GM12878 (cell line): ENCODE measurements around the gene PRKCE. TPM values are rescaled to one million over a fixed set of nuclear protein-coding genes. Genes with fewer than 3 reads are reported as not detected.

Experiments
- ATAC-seq: fragments of 200-7000 bp; cut with Tn5 transposase; 3 replicates; pipeline ENCODE4 v1.9.1; 2020; ENCODE audit warnings: mild to moderate bottlenecking, moderate library complexity
- BruUV-seq: library from RNA; stranded (reverse); fragments of 400-500 nt; replicated peaks from 2 replicates; lab custom pipeline; 2021; lab: Mats Ljungman, UMichigan
- CTCF ChIA-PET: fragments of 300-600 bp; sonication (Branson Sonifier 250); formaldehyde crosslinking; extraction: SDS; loops from one replicate; lab custom pipeline; 2021; ENCODE audit warnings: inconsistent platforms; lab: Yijun Ruan, JAX
- POLR2A ChIA-PET: fragments of 350-600 bp; formaldehyde crosslinking; extraction: SDS; loops from one replicate; lab custom pipeline; 2021; ENCODE audit warnings: inconsistent platforms; lab: Charles Lee
- RAD21 ChIA-PET: fragments of 300-600 bp; sonication (Branson Sonifier 250); formaldehyde crosslinking; loops from one replicate; lab custom pipeline; 2023; ENCODE audit warnings: antibody characterized with exemption; ENCODE audit not compliant: unreplicated experiment; lab: Charles Lee
- SMC1A ChIA-PET: fragments of 300-600 bp; sonication (Branson Sonifier 250); formaldehyde crosslinking; loops from one replicate; lab custom pipeline; 2023; ENCODE audit not compliant: unreplicated experiment, uncharacterized antibody; lab: Charles Lee
- DNase-seq: peaks from one replicate; pipeline ENCODE4 v3.0.0-alpha.2; 2011; ENCODE audit warnings: low read depth, low spot score
- FAIRE-seq: peaks from 3 replicates; lab custom pipeline; 2011; peaks lifted over from hg19 to GRCh38; lab: Jason Lieb, UNC
- H2AFZ ChIP-seq: 2 replicates; pipeline ENCODE4 v1.6.0; 2011; ENCODE audit warnings: low read depth, low read length, control low read depth; ENCODE audit not compliant: control insufficient read depth
- H3K27ac ChIP-seq: 2 replicates; pipeline ENCODE4 v1.5.1; 2011; ENCODE audit warnings: control low read depth; ENCODE audit not compliant: control insufficient read depth, insufficient read depth
- H3K27me3 ChIP-seq, 2 experiments: replicated peaks in 1 of 2; 2 replicates each; pipeline versions ENCODE4 v1.6.0 to v1.6.1; 2011; ENCODE audit warnings: low read length in 1 of 2; ENCODE audit not compliant: control insufficient read depth in 2 of 2, insufficient read depth in 2 of 2
- H3K36me3 ChIP-seq, 2 experiments: 2 replicates each; pipeline ENCODE4 v1.5.1; 2011; ENCODE audit warnings: low read length in 1 of 2; ENCODE audit not compliant: control insufficient read depth in 2 of 2, insufficient read depth in 2 of 2
- H3K4me1 ChIP-seq: 2 replicates; pipeline ENCODE4 v1.6.1; 2011; ENCODE audit warnings: mild to moderate bottlenecking, low read length, moderate library complexity, mixed read lengths; ENCODE audit not compliant: control insufficient read depth, insufficient read depth
- H3K4me2 ChIP-seq: 2 replicates; pipeline ENCODE4 v1.6.0; 2011; ENCODE audit warnings: control low read depth; ENCODE audit not compliant: control insufficient read depth, insufficient read depth
- H3K4me3 ChIP-seq: fragments of 200-600 bp; sonication (generic); 2 replicates; pipeline ENCODE4 v1.5.1; 2016
- H3K79me2 ChIP-seq: 2 replicates; pipeline ENCODE4 v1.6.0; 2011; ENCODE audit warnings: low read length; ENCODE audit not compliant: control insufficient read depth, insufficient read depth
- H3K9ac ChIP-seq: 2 replicates; pipeline ENCODE4 v1.8.0; 2011; ENCODE audit warnings: low read length, control low read depth, mixed read lengths; ENCODE audit not compliant: control insufficient read depth, insufficient read depth
- H3K9me3 ChIP-seq: replicated peaks from 3 replicates; pipeline ENCODE4 v1.5.1; 2011; ENCODE audit warnings: mild to moderate bottlenecking, low read length; ENCODE audit not compliant: control insufficient read depth, insufficient read depth
- H4K20me1 ChIP-seq: 2 replicates; pipeline ENCODE4 v1.6.0; 2011; ENCODE audit not compliant: control insufficient read depth, insufficient read depth
- ASH2L ChIP-seq: fragments of 300-600, 200-600 bp; sonication (generic); IDR thresholded peaks from 2 replicates; pipeline ENCODE4 v1.6.1; 2017; ENCODE audit warnings: low read depth, mild to moderate bottlenecking, borderline replicate concordance
- ATF7 ChIP-seq: fragments of 450-650 bp; IDR thresholded peaks from 2 replicates; pipeline ENCODE4 v1.6.1; 2016; ENCODE audit warnings: low read depth, mild to moderate bottlenecking
- CEBPB ChIP-seq, 2 experiments: fragments of 150-350 bp in 1 of 2; IDR thresholded peaks; 2 replicates each; pipeline ENCODE4 v1.6.1; 2012 to 2014; ENCODE audit warnings: low read depth in 2 of 2, low read length in 2 of 2, borderline replicate concordance in 1 of 2, inconsistent platforms in 1 of 2
- ELK1 ChIP-seq: IDR thresholded peaks from 2 replicates; pipeline ENCODE4 v1.6.1; 2012; ENCODE audit warnings: low read depth, low read length, improper control_type of control experiment
- HDGF ChIP-seq: fragments of 450-650 bp; IDR thresholded peaks from 2 replicates; pipeline ENCODE4 v1.6.1; 2016; ENCODE audit warnings: antibody characterized with exemption
- JUND ChIP-seq: IDR thresholded peaks from 2 replicates; pipeline ENCODE4 v1.6.1; 2012; ENCODE audit warnings: low read depth, mild to moderate bottlenecking, low read length, improper control_type of control experiment, moderate library complexity
- NBN ChIP-seq: fragments of 450-650 bp; IDR thresholded peaks from 2 replicates; pipeline ENCODE4 v1.6.1; 2016
- PBX3 ChIP-seq: IDR thresholded peaks from 2 replicates; pipeline ENCODE4 v1.6.1; 2011; ENCODE audit warnings: mild to moderate bottlenecking, low read depth, low read length, moderate library complexity; ENCODE audit not compliant: insufficient replicate concordance
- POLR2AphosphoS5 ChIP-seq: IDR thresholded peaks from 2 replicates; pipeline ENCODE4 v1.6.1; 2011; ENCODE audit warnings: mild to moderate bottlenecking, low read length, inconsistent platforms
- YY1 ChIP-seq: IDR thresholded peaks from 2 replicates; pipeline ENCODE4 v1.6.1; 2011; ENCODE audit warnings: low read depth, mild to moderate bottlenecking, low read length
- ZBTB4 ChIP-seq: fragments of 450-650 bp; formaldehyde crosslinking; IDR thresholded peaks from 2 replicates; pipeline ENCODE4 v1.4.0; 2022; ENCODE audit warnings: mild to moderate bottlenecking, moderate library complexity
- ZSCAN29 ChIP-seq: fragments of 450-650 bp; IDR thresholded peaks from 2 replicates; pipeline ENCODE4 v1.6.1; 2017; ENCODE audit warnings: mild to moderate bottlenecking, moderate library complexity
- WGBS: methylation state at CpG from one replicate; pipeline ENCODE4 v1.1.6; 2016; ENCODE audit warnings: low lambda C conversion rate; ENCODE audit not compliant: insufficient replicate concordance, insufficient coverage; ENCODE audit errors: missing lambda C conversion rate; 5-methylcytosine and 5-hydroxymethylcytosine counted together
- in situ Hi-C: fragments of 300-500 bp; cut with MboI; formaldehyde crosslinking; loops from 9 replicates; pipeline ENCODE4 v1.14.3; 2018; ENCODE audit warnings: mixed read lengths
- intact Hi-C: fragments of 100-400 bp; cut with micrococcal nuclease; formaldehyde crosslinking; loops from one replicate; pipeline ENCODE4 v1.14.2; 2022; ENCODE audit not compliant: unreplicated experiment
- polyA plus RNA-seq, 11 experiments: library from polyadenylated mRNA; depleted of rRNA in 4 of 11; unstranded in 6 of 11; stranded (reverse) in 5 of 11; fragments of >200 nt; fragmentation: Nextera tagmentation in 4 of 11; fragmentation: Illumina TruSeq in 1 of 11; extraction: Ambion mirVana in 4 of 11; extraction: Trizol in 1 of 11; gene quantifications; 1 replicate in 1 of 11; 2 replicates in 10 of 11; pipeline versions ENCODE4 v1.2.1 to v1.2.3, GENCODE V29; 2011 to 2016; ENCODE audit warnings: inconsistent platforms in 2 of 11, missing spikeins in 2 of 11, low read depth in 1 of 11
- total RNA-seq, 4 experiments: library from RNA; depleted of rRNA in 3 of 4; stranded (reverse); fragments of >200 nt in 3 of 4; fragmentation: Illumina TruSeq in 1 of 4; extraction: Trizol in 1 of 4; gene quantifications; 2 replicates each; pipeline versions ENCODE4 v1.2.1 to v1.2.3, GENCODE V29; 2013 to 2021

The PRKCE gene
- total and polyA plus RNA-seq, 10 of the 15 experiments (the other 5 are each of a cell fraction or from before 2014, with no cell fraction given), result 2.6 to 28.2 (median 11.3) TPM

GRCh38 chr2:46144133-46144800 lies 492.8 kb downstream of the PRKCE start:
- ChIA-PET CTCF (no interaction called here), SMC1A (interaction anchor here (0.7 to 2.0 kb wide), 4 partner anchors 18 to 186 kb away, joined by 3 to 5 read pairs (median 4); no protein-coding TSS in a partner anchor), RAD21 (no interaction called here)
- H3K27me3 ChIP-seq, result no peaks in the 10 kb centered on the region
- H3K79me2 ChIP-seq, result no peaks in the 10 kb centered on the region
- ATAC-seq (no peak), FAIRE-seq (no peak)
- no peaks in the 10 kb centered on the region for H3K9me3 ChIP-seq
- H3K36me3 ChIP-seq, result peaks cover 4 to 7% of the 10 kb centered on the region in 2 experiments; a peak in 1 of 4 replicates
- no TSS peak for BruUV-seq
- H2AFZ ChIP-seq, result no peak overlapping the region
- no peak overlapping the region for H3K27ac ChIP-seq
- no peak overlapping the region for H3K4me3 ChIP-seq
- no peak for TF ChIP-seq CEBPB (IDR thresholded peaks at IDR 0.05; ENCODE audit: borderline replicate concordance in 1 of 2, low read depth in 2 of 2, low read length in 2 of 2)
- TF ChIP-seq PBX3, result no peak
- TF ChIP-seq ELK1, result no peak
- no peak for TF ChIP-seq YY1
- no peak for TF ChIP-seq ATF7
- TF ChIP-seq JUND, result no peak
- no peak for TF ChIP-seq ASH2L
- TF ChIP-seq POLR2AphosphoS5, result no peak
- no peak for TF ChIP-seq ZBTB4 (CRISPR knock-in tag)
- no peak for TF ChIP-seq HDGF
- no peak for TF ChIP-seq ZSCAN29
- no peak for TF ChIP-seq NBN
- TF ChIP-seq, all 136 proteins: peak for 0
- 33% methylated on average over 6 of the region's 6 CpGs for WGBS
- in situ Hi-C loops, result loop anchor here (5.0 kb wide), 1 partner anchor 48 kb away; no protein-coding TSS in a partner anchor
- DNase-seq, result no peak
- no peaks in the 10 kb centered on the region for H4K20me1 ChIP-seq
- H3K9ac ChIP-seq, result no peak overlapping the region
- intact Hi-C loops, result no loop called here
- POLR2A ChIA-PET, result no interaction called here
- no peak overlapping the region for H3K4me2 ChIP-seq
- H3K4me1 ChIP-seq, result no peaks in the 10 kb centered on the region
